SK-N-DZ (cell line): ENCODE data around the gene HHATL.

Experiments used
- DNase-seq: peaks from one replicate; pipeline ENCODE4 v3.0.0-alpha.2; 2015; ENCODE audit warnings: low spot score

HHATL gene

DNA sequence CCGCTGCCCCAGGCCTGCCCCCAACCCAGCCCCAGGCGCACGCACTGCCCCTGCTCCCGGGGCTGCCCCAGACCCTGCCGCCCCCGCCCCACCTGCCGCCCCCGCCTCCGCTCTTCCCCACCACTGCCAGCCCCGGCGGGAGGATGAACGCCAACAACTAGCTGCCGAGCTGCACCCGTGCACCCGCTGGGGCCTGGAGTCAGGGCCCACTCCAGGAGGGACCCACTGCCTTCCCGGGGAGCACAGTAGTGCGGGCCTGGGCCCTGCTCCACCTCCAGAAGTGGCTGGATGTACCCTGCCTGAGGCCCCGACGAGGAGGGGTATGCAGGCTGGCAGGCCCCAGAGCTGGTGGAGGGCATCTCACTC, 38.2 kb downstream of the HHATL start:
- DNase-seq: no peak

DNA sequence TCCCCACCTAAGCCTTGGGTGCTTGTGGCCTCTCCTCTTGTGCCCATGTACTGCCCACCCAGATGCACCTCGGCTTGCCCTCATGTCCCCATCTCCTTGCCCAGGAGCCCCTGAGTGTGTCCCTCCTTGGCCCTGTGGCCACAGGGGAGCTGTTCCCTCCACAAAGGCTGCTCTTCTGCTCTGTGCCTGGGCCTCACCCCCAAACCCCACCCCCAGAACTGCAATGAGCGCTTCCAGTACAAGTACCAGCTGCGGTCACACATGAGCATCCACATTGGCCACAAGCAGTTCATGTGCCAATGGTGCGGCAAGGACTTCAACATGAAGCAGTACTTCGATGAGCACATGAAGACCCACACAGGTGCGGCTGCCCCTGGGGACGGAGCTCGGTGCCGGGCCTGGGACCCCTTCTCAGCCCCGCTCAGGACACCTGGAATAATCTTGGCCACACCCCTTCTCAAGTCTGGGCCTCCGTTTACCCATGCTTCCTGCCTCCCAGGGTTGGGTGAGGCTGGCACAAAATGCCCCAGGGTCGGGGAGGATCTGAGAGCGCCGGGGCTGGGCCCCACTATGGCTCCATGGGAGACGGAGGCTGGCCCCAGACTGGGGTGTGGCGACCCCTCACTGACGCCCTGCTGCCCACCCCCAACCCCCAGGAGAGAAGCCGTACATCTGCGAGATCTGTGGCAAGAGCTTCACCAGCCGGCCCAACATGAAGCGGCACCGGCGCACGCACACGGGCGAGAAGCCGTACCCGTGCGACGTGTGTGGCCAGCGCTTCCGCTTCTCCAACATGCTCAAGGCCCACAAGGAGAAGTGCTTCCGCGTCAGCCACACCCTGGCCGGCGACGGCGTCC, 38.8 kb downstream of the HHATL start:
- no peak for DNase-seq

DNA sequence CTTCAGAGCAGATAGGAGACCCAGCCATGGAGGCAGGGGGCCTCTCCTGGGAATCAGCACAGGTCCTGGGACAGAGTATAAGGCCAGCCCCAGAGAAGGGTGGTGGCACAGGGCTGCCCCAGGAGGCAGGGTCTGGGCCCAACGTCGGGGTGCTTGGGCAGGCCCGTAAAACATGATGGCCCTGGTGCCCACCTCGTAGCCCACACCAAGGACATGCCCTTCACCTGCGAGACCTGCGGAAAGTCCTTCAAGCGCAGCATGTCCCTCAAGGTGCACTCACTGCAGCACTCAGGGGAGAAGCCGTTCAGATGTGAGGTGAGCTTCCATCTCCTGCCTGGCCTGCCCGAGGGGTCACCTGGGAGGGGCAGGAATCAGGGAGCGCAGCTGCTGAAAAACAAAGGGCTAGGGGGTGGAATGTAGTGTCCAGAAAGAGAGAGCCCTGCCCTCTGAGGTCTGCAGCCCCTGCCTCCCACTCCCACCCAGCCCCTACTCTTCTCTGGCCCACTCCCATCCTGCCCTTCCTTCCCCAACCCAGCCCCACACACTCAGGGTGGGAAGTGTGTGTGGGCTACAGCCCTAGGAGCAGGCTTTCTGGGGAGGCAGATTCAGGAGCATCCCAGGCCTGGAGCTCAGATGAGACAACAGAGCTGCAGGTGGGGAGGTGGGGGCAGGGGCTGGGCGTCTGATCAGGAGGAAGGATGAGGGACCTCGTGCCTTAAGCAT, 39.6 kb downstream of the HHATL start:
- DNase-seq: no peak

DNA sequence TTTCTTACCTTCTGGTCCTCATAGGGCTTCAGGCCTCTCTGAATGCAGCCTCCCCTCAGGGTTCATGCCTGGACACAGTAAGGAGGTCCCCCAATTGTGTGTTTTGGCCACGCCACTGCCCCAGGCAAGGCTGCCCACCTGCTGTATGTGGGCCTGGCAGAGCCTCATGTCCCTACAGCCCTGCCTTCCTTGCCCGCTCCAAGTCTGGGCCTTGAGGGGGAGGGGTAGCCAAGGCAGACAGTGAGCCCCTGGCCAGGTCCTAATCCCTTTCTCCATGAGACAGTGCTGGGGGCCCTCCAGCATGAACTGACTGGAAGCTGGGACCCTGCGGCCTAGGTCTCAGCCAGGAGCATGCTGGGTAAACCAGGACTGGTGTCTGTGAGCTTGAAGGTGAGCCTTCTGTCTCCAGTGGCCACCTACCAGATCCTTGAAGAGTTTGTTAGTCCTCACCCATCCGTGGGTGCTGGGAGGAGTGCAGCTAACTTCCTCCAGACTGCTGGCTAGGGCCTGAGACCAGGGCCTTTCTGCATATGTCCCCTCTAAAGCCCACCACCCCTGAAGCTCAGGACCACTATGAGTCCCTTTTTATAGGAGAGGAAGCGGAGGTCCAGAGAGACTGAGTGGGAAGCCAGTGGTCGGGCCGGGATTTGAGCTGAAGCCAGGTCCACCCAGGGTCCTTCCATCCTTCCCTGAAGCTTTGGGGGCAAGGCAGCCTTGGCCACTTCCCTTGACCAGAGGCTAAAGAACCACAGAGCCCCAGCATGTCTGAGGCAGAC, 40.4 kb downstream of the HHATL start:
- DNase-seq: no peak

DNA sequence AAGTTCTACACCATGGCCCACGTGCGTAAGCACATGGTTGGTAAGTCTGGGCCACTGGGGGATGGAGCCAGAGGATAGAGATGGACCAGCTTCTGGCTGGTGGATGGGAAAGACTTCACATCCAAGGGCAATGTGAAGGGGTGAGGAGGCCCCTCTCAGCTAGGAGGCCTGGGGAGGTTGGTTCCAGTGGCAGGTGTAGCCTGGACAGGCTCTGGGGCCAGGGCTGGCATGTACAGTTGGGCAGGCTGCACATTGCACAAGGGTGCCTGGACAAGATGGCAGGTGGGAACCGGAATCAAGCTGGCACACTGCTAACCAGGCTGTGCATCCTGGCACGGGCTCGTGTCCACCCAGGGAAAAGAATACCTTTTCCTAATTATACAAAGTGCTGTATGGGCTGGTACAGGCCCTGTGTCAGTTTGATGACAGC, 41.0 kb downstream of the HHATL start:
- DNase-seq: no peak

DNA sequence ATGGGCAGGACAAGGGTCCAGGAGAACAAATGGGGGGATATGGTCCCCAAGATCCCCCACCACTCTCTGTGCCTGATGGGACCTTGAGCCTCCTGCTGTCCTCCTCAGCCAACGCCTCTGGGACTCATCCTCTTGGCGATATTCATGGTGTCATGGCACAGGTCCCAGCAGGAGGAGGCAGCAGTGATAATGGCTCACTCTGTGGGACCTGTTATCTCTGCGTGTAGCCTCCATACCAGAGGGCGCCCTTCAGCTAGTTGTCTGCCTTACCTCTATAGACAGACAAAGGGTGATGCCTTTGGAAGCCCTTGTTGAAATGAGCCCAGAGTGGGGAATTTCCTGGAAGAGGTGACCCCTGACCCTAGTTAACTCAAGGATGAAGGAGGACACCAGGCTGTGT, 41.7 kb downstream of the HHATL start:
- DNase-seq: no peak

DNA sequence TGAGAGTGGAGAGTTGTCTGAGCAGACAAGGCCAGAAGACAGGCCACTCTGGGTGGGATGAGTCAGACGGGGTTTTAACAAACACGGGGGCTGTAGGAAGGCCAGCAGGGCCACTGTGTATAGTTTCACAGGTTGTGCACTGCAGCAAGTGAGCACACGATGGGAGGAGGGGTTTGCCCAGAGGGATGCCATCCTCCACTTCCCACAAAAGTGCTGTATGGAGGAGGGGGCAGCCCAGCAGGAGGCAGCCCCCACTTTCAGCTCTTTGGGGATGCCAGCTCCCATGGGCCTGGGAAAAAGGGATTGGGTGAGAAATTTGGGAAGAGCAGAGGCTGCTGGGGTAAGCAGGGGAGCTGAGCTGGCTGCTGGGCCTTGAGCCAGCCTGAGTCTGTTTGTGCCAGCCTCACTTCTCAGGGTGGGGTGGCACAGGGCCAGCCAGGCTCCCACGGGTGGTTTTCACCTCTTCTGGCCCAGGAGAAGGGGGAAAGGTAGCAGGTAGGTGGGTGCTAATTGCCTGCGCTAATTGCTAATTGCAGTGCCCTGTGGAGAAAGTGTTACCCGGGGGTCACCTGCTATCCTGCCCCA, 42.4 kb downstream of the HHATL start:
- DNase-seq: no peak

DNA sequence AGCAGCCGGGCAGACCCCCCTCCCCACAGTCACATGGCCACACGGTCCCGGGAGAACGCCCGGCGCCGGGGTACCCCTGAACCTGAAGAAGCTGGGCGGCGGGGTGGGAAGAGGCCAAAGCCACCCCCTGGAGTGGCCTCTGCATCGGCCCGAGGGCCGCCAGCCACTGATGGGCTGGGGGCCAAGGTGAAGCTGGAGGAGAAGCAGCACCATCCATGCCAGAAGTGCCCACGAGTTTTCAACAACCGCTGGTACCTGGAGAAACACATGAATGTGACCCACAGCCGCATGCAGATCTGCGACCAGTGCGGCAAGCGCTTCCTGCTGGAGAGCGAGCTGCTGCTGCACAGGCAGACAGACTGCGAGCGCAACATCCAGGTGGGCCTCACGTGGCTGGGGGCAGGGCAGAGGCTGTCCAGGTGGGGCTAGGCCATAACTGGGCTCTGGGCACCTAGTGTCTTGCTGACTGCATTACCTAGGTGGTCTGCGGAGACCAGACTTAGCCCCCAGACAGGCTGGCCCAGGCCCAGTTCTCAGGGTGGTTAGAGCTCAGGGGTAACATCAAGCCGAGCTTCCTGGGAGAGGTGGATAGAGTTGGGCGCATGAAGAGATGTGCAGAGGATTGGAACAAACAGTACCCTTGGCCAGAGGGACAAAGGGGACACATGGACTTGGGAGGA, 43.0 kb downstream of the HHATL start:
- no peak for DNase-seq

DNA sequence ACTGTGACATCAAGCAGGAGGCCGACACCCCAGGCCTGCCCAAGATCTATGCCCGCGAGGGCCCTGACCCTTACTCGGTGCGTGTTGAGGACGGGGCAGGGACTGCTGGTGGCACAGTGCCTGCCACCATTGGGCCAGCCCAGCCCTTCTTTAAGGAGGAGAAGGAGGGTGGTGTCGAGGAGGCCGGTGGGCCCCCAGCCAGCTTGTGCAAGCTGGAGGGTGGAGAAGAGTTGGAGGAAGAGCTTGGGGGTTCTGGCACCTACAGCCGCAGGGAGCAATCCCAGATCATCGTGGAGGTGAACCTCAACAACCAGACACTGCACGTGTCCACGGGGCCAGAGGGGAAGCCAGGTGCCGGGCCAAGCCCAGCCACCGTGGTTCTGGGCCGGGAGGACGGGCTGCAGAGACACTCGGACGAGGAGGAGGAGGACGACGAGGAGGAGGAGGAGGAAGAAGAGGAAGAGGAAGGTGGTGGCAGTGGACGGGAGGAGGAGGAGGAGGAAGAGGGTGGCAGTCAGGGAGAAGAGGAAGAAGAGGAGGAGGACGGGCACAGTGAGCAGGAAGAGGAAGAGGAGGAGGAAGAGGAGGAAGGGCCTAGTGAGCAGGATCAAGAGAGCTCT, 43.7 kb downstream of the HHATL start:
- no peak for DNase-seq

DNA sequence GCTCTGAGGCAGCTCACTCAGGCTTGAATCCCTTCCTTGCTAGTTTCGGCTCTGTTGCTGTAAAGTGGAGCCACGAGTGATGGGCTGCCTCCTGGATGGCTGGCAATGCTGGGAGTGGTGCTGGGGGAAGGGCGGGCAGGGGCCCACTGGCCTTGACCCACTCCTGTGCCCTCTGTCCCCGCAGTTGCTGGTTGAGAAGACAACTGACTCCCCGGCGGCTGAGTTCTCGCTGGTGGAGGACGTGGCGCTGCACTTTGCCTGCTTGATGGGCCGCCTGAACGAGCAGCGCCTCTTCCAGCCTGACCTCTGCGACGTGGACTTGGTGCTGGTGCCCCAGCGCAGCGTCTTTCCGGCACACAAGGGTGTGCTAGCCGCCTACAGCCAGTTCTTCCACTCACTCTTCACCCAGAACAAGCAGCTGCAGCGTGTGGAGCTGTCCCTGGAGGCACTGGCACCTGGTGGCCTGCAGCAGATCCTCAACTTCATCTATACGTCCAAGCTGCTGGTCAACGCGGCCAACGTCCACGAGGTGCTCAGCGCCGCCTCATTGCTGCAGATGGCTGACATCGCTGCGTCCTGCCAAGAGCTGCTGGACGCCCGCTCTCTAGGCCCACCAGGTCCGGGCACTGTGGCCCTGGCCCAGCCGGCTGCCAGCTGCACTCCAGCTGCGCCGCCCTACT, 44.4 kb downstream of the HHATL start:
- no peak for DNase-seq

DNA sequence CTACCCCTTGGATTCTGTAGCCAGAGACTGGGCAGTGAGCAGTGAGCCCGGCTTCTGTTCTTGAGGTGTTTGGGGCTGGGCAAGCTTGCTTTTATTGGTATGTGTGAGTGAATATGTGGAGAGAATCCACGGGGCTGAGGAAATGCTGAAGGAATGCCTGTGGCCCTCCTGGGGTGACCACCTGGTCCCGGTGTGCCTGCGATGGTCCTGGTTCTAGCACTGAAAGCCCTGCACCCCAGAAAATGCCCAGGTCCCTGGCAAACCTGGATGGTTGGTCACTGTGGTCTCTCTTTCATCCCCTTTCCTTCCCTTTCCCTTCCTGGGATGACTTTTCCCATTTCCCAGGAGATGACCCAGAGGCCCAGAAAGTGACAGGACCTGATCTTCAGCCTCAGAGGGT, 44.9 kb downstream of the HHATL start:
- DNase-seq: no peak

DNA sequence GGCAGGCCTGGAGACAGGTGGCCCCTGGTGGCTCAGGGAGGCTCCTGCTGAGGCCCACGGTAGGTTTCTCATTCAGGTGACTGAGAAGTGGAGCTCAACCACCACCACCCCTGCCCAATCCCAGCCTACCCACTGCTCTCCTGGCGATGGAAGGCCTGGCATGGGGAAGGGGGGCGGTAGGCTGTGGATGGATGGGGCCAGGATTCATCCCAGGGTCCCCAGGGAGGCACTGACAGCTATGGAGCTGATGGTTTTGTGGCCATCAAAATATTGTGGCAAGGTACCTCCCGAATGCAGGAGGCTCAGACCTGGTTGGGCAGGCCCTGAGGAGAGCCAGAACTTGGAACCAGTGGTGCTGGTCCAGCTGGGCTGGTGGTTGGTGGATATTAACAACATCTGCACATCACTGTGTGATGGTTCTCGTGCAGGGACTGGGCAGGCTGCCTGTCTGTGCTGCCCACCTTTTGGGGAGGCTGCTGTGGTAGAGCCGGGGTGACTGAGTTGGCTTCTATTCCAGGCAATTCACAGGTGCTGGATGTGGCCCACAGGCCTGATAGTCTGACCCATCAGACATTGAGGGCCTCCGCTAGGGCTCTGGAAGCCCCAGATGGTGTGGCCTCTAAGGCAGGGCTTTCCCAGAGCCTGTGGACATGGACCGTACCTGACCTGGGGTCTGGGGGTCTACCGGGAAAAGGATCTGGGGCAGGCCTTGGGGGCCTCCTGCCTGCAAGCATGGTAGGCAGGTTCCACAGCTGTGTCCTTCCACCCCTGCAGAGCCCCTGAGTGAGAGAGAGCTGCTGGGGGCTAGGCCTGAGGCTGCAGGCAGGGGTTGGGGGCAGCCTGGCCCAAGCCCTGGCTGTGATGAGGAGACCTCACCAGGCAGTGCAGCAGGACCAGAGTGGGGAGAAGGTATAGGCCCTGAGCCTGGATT, 45.7 kb downstream of the HHATL start:
- no peak for DNase-seq

DNA sequence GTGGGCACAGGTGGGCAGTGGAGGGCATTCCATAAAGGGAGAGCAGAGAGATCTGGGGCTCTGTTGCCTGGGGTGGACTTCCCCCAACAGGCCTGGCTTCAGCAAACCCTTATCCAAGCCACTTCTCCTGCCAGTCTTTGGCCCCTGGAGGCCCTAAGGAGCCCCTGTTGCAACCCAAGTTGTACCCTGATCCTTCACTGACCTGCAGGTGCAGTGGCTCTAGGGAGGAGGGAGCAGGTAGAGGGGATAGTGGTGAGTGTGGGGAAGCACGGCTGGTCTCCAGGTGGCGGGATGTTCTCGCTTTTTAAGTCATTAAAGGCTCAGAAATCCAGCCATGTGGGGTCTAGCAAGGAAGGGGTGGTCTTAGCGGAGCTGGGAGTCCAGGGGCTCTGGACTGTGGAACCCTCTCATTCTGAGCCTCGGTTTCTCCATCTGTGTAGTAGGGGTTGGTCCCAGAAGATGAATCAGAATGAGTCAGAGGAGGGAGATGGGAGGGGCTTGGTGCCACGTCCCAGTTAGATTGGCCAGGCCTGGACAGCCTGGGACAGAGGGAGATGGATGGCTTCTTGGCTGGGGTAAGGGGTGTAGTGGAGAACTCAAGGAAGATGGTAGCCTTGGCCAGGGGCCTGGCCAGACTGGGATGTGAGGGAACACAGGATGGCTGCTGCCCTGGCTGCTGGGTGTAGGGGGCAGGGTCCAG, 46.5 kb downstream of the HHATL start:
- DNase-seq: no peak

DNA sequence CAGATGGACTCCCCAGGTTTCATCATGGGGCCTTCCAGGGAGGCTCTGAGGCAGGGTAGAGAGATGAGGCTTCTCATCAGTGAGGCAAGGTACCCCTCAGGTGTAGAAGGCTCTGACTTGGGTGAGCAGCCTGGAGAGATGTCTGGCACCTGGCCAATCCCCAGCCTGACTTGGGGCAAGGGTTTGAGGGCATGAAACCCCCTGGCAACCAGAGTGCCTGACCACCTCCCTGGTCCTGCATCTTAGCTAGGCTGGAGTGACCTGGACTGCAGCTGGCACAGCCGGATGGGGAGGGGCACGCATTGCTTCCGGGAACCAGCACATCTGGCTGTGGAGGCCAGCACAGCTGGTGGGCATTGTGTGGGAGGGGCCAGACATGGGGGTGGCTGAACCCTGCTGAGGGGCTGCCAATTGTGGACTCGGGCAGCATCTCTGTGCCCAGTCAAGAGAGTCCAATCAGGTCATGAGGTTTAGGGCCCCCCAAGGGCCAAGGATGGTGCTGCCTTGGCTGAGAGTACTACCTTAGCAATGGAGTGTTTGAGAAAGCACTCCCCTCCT, 47.2 kb downstream of the HHATL start:
- no peak for DNase-seq

DNA sequence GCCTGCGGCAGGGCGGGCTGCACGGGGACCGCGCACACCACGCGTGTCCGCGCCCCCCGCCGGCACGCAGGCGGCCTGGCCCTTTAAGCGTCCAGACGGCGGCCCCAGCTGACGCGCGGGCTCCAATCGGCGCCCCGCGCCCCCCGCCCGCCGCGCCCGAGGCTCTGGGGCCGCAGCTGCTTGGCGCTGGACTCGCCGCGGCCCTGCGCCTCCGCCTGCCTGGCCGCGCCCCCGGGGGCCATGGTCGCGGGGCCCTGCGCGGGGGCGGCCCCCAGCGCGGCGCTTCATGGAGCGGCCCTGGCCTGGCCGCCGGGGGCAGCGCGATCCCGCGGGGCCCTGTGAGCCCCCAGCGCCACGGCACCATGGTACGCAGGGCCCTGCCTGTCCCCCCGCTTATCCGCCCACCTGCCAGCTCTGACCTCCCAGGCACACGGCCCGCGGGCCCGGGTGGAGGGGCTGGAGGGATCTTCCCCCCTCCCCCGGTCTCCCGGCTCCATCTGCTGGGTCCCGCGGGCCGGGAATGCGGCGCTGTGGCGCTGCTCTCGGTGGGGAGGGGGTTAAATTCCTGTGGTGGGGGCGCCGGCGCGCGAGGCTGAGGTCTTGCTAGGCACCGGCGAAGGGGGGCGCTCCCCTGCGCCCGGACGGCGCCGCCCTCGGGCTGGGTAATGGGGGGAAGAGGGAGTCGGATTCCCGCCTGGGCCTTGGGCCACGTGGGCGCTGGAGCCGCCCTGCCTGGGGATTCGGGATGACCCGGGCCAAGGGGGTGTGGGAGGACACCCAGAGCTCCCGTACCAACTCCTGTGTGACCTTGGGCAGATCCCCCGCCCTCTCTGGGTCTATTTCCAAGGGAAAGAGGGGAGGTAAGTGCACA, 48.0 kb downstream of the HHATL start:
- no peak for DNase-seq

DNA sequence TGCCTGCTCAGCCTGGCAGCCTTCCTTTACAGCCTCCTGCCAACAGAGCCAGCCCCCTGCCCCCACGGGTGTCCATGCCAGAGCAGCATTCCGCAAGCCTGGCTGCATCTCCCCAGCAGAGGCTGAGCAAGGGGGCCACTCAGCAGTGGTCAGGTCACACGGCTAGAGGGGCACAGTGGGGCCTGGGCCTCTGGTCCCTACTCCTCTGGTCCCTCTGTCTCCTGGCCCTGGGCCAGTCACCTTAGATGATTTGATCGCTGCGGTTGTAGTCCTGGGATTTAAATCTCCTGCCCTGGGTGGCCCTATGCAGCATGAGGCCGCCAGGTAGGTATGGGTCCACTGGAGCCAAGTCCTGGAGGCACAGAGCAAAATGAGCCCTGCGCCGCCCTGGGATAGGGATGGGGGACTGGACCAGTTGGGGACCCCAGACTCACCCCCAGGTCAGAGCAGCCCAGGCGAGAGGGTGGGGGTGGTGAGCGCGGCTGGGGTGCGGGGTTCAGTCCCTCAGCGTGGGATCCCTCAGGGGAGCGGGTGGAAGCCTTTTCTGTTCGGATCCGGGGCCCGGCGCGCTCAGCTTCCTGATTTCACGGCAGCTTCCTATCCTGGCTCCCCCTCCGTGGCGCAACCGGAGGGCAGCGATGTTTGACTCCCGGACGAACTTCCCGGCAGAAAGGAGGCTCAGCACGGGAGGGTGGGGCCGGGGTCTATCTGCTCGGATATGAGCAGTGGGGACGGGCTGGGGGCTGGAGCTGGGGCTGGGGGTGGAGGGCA, 48.9 kb downstream of the HHATL start, which contains the start of gene ZBTB47:
Gene ZBTB47, plus strand, starts transcription at position 138 of the 771 bp plus-strand sequence. CDS start 4,659 bp downstream, outside the sequence.
- no peak for DNase-seq

DNA sequence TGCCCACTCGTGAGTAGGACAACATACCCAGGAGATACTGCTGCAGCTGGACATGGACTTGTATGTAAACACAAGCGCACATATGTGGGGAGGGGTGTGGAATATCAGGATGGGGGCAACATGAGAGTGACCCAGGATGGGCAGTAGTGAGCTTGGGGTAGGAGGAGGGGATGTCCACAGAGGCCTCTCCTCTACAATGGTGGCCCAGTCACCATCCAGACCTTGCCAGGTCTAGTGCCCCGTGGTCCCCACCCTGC, 49.4 kb downstream of the HHATL start:
- no peak for DNase-seq
